Effector memory CD8-positive, alpha-beta T cell (primary cell): ENCODE results near the gene GRIK3.

Experiments used
- ATAC-seq: fragments of 150-1000 bp; cut with Tn5 transposase; replicated peaks from 2 replicates; pipeline ENCODE4 v1.10.0; 2021; ENCODE audit warnings: mild to moderate bottlenecking, moderate library complexity
- DNase-seq, 3 experiments: peaks; one replicate each; pipeline ENCODE4 v3.0.0; 2021
- H3K27ac Mint-ChIP-seq, 2 donors: one replicate each; pipeline ENCODE4 v1.8.0; 2022; ENCODE audit warnings: mild to moderate bottlenecking in 2 of 2, mixed read lengths in 2 of 2, moderate library complexity in 2 of 2
- H3K27me3 Mint-ChIP-seq, 2 donors: one replicate each; pipeline ENCODE4 v1.8.0; 2022; ENCODE audit warnings: mixed read lengths in 2 of 2
- H3K36me3 Mint-ChIP-seq: one replicate; pipeline ENCODE4 v1.8.0; 2022; ENCODE audit warnings: mild to moderate bottlenecking, moderate library complexity, mixed read lengths; ENCODE audit not compliant: insufficient read depth
- H3K4me1 Mint-ChIP-seq, 2 donors: one replicate each; pipeline ENCODE4 v1.8.0; 2022; ENCODE audit warnings: low read depth in 2 of 2, mixed read lengths in 2 of 2
- H3K4me3 Mint-ChIP-seq, 2 donors: one replicate each; pipeline ENCODE4 v1.8.0; 2022; ENCODE audit warnings: mild to moderate bottlenecking in 2 of 2, mixed read lengths in 2 of 2, moderate library complexity in 2 of 2
- H3K9me3 Mint-ChIP-seq, 2 donors: one replicate each; pipeline ENCODE4 v1.8.0; 2022; ENCODE audit warnings: mixed read lengths in 2 of 2

The GRIK3 gene

DNA sequence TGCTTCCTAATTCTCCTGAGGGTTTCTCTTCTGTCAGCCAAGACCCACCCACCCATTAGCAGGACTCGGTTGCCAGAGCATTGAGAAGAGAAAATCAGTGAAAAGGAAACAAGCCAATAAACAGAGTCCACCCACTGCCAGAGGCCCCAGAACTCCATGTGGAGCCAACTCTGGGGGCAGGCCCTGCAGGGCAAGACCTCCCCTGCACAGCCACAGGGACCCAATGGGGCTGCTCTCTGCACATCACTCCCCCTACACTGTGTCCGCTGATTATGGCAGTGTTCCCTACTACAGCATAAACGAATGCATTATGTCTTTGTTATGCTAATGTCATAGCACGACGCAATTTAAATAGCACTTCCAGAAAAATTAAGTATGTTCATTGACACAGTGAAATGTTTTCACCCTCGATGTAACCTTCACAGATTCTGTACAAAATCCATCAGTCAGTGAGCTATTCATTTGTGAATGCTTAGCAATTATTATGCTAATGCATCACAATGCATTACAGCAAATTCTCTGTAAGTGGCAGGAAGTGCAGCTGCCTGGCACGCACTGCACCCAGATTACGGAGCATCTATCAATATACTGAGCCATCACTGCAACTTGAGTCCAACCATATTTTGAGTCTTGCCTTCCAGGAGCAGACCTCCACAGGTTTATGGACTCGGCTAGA, 56.4 kb downstream of the GRIK3 start:
- Mint-ChIP-seq H3K27ac (no peak overlapping the region), H3K27me3 (peaks cover 35 to 63% of the 10 kb centered on the region in 2 donors), H3K4me1 (no peaks in the 10 kb centered on the region), H3K9me3 (peaks cover 0 to 7% of the 10 kb centered on the region in 2 donors), H3K36me3 (no peaks in the 10 kb centered on the region), H3K4me3 (no peak overlapping the region)
- ATAC-seq (no peak), DNase-seq (no peak)

DNA sequence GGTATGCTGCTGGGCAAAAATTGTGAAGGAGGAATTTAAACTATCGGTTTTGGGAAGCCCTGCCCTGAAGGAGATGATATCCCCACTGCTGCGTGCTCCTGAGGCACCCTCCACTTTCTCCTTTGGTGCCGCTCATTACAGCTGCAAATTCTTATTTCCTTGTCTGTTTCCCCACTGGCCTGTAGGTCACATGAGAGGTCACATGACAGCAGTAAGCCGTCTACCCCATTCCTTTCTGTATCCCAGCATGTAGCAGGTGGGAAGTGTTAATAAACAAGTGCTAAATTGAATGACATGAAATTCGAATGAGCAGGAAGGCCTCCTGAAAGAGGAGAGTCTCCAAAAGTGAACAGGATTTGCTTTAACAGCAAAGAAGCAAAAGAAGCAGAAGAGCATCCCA, 58.7 kb downstream of the GRIK3 start:
- H3K27ac Mint-ChIP-seq: no peak overlapping the region
- DNase-seq: no peak
- peaks cover 23 to 58% of the 10 kb centered on the region in 2 donors for H3K27me3 Mint-ChIP-seq

DNA sequence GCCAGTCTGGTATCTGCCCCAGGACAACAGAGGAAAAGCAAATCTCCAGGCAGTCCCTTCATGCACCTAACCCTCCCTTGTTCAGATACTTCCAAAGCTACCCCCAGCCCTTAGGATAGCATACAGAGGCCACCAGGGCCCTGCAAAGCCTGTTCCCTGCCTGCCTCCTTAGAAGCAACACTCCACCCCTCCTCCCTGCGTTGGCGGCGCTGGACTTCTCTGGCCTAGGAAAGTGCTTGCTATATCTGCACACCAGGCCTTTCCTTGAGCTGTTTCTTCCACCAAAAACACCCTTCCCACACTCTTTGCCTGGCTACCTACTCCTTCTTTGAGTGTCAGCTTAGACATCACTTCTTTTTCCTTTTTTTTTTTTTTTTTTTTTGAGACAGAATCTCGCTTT, 61.3 kb downstream of the GRIK3 start:
- Mint-ChIP-seq H3K36me3 (no peaks in the 10 kb centered on the region), H3K9me3 (peaks cover 0 to 7% of the 10 kb centered on the region in 2 donors), H3K4me1 (no peaks in the 10 kb centered on the region), H3K27me3 (peaks cover 21 to 47% of the 10 kb centered on the region in 2 donors), H3K4me3 (no peak overlapping the region), H3K27ac (no peak overlapping the region)
- ATAC-seq: no peak
- no peak for DNase-seq

More for the DNA sequence above, 58.7 kb downstream of the GRIK3 start:
- Mint-ChIP-seq H3K9me3 (peaks cover 0 to 7% of the 10 kb centered on the region in 2 donors), H3K4me3 (no peak overlapping the region), H3K4me1 (no peaks in the 10 kb centered on the region), H3K36me3 (no peaks in the 10 kb centered on the region)
- ATAC-seq: no peak

DNA sequence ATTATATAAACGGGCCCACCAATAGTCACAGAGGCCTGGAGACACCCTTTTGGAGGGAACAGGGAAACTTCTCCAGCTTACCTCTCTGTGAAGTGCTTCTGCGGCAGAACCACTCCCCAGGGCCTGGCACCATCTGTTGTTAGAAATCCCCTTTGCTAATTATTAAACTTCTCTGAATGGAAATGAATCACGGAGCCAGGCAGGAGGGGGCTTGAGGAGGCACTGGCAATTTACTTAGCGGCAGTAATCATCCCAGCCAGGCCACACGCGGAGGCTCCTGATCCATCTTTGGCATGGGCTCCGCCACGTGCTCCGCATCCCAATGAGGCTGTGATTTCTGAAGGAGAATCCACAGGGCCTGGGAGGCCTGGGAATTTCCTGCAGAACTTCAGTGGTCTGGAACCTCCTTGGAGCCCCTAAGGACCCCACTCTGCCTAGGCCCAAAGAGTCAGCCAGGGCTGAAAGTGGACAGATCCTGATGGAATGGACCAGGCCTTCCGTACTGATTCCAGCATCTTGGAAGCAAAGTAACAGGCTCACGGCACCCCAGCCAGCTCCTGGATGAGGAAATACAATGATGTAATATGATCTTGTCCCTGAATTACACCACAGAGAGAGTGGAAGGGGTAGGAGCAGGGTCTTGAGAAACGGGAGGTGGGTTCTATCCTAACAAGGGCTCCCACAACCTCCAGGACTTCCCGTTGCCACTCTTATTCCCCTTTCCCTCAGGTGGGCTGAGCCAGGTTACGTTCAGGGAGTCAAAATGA, 62.3 kb downstream of the GRIK3 start:
- no peak for DNase-seq
- no peaks in the 10 kb centered on the region for H3K4me1 Mint-ChIP-seq
- no peaks in the 10 kb centered on the region for H3K36me3 Mint-ChIP-seq
- peaks cover 20 to 37% of the 10 kb centered on the region in 2 donors for H3K27me3 Mint-ChIP-seq
- no peak for ATAC-seq
- H3K4me3 Mint-ChIP-seq: no peak overlapping the region
- no peak overlapping the region for H3K27ac Mint-ChIP-seq
- peaks cover 0 to 4% of the 10 kb centered on the region in 2 donors for H3K9me3 Mint-ChIP-seq

DNA sequence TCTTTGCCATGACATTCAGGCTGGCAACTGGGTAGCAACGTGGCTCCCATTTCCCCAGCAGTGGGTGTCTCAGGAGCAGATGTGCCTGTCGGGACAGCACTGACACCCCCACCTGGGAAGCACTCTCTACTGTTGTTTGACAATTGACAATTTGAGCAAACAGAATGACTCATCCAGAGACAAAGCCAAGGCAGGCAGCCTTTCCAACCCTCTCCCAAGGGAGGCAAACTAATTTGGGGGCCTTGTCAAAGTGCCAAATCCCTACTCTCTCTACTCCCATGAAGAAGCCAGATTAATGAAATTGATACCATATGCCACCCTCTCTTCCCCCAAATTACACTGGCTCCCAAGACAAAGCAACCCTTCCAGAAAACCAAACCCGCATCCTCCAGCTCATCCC, 65.6 kb downstream of the GRIK3 start:
- Mint-ChIP-seq H3K9me3 (no peaks in the 10 kb centered on the region), H3K4me3 (no peak overlapping the region), H3K27ac (no peak overlapping the region)

DNA sequence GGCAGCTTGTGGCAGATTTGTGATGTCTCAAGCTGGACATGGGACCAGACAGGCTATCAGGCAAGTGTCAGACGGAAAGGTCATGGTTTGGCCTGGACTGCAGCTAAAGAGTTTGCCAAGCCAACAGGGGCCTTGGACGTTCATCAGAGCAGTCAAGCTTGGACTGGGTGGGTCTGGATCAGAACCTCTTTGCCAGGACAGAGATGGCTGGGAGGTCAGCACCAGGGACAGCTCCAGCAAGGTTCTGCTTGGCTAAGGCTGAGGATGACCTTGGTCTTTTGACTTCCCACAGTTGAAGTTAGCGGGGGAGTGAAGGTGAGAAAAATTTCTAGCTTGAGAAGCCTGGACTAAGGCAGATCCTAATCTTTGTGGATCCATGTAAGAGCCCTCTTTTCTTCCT, 68.1 kb downstream of the GRIK3 start:
- no peak overlapping the region for H3K4me3 Mint-ChIP-seq
- no peaks in the 10 kb centered on the region for H3K36me3 Mint-ChIP-seq
- H3K27me3 Mint-ChIP-seq: peaks cover 40 to 45% of the 10 kb centered on the region in 2 donors
- H3K27ac Mint-ChIP-seq: no peak overlapping the region
- no peaks in the 10 kb centered on the region for H3K4me1 Mint-ChIP-seq
- ATAC-seq (no peak), DNase-seq (no peak)
- H3K9me3 Mint-ChIP-seq: no peaks in the 10 kb centered on the region

More for the DNA sequence above, 65.6 kb downstream of the GRIK3 start:
- H3K36me3 Mint-ChIP-seq: no peaks in the 10 kb centered on the region
- peaks cover 16 to 29% of the 10 kb centered on the region in 2 donors for H3K27me3 Mint-ChIP-seq
- H3K4me1 Mint-ChIP-seq: no peaks in the 10 kb centered on the region
- DNase-seq (no peak), ATAC-seq (no peak)

DNA sequence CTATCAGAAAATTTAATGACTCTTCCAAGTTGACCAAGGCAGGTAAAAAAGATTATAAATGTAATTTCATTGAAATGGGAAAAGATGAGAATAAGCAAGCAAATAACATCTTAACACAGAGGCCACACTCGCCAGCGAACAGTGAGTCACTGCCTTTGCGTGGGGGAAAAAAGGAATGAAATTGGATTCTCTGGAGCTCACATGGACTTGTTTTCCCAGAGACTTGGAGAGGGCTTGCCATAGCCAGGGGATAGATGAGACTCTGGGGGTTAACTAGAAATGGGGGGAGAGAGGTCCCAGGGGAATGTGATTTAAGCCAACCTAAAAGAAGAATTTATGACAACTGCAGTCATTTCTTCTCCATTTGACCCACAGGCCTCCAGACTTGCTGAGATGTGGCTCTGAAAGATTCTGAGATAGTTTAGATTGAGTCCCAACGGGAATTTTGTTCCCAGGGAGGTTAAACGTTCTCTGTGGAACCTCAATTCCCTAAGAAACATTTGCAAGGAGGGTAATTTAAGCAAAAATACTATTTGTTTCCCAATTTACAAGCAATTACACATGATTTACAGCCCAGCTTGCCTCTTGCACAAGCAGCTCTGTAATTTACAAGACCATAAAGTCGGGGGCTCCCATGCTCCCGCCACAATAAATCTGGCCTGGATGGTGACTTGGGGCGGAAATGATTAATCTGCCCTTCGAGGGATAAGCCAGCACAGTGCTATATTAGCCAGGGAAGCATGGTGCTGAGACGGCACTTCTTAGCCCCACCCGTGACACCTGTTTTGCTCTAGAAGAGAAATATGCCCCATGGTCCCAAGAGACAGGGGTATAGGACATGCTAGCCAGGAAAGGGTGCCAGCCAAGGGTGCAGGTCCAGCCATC, 68.8 kb downstream of the GRIK3 start:
- ATAC-seq (no peak), DNase-seq (no peak)
- Mint-ChIP-seq H3K9me3 (no peaks in the 10 kb centered on the region), H3K27me3 (peaks cover 43 to 46% of the 10 kb centered on the region in 2 donors), H3K27ac (no peak overlapping the region), H3K4me1 (no peaks in the 10 kb centered on the region), H3K4me3 (no peak overlapping the region), H3K36me3 (no peaks in the 10 kb centered on the region)

DNA sequence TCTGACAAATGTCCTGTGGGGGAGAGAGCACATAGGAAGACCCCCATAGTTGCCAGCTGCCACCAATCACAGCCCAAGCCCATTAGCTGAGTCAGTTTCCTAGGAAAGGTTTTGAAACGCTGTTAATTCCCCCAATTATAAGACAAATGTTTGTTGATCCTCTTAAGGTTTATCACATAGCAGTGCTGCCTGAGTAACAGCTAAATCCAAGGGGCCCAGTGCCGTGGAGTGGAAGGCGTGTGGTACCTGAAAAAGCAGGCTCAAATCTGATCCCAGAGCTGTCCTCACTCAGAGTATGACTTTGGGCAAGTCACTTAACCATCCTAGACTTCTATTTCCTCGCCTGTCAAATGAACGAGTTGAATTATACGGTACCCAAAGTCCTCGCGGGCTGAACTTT, 69.5 kb downstream of the GRIK3 start:
- Mint-ChIP-seq H3K9me3 (no peaks in the 10 kb centered on the region), H3K27me3 (peaks cover 47 to 53% of the 10 kb centered on the region in 2 donors), H3K27ac (no peak overlapping the region), H3K36me3 (no peaks in the 10 kb centered on the region), H3K4me1 (no peaks in the 10 kb centered on the region), H3K4me3 (no peak overlapping the region)
- DNase-seq: no peak
- ATAC-seq: no peak

DNA sequence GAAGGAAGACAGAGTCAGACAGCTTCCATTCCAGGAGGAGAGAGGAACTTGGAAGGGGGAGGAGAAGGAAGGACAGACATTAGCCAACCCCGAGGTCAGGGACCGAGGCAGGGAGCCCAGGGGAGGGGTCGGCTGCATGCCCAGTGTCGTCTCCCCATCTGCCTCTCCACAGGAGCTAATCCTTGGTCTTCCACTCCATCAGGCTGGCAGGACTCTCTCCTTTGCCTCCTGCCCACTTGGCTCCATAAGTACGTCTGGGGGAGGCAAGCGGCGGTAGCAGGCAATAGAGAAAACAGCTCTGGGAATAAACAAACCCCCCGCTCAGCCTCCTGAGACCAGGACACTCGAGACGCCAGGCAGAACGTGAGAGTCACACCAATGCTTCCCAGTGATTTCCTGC, 71.3 kb downstream of the GRIK3 start:
- Mint-ChIP-seq H3K27ac (no peak overlapping the region), H3K4me3 (no peak overlapping the region), H3K4me1 (no peaks in the 10 kb centered on the region), H3K9me3 (no peaks in the 10 kb centered on the region), H3K27me3 (peaks cover 40 to 41% of the 10 kb centered on the region in 2 donors), H3K36me3 (no peaks in the 10 kb centered on the region)
- ATAC-seq: no peak
- DNase-seq: no peak

DNA sequence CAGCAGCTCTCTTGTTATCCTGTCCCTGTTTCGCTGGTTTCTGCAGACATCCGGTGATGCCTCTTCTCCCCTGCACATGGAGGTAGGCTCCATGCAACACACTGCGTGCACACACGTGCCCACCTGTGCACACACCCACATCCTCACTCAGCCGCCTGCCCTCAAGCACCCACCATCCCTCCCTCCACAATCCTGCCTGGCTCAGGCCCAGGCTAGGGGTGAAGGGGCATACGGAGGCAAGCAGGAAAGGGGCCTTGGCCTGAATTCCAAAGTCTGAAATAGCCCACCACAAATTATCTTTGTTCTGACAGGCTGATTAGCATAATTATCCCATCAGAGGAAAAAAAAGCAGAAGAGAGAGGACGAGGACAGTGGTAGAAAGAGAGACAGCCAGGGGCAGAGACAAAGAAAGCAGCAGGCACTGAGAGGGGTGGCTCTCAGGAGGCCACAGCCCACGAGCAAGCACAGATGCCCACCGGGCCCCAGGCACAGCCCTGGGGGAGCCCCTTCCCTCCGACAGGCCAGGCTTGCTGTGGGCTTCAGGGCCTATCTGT, 73.2 kb downstream of the GRIK3 start:
- DNase-seq: no peak
- H3K4me3 Mint-ChIP-seq: no peak overlapping the region
- no peaks in the 10 kb centered on the region for H3K36me3 Mint-ChIP-seq
- H3K27me3 Mint-ChIP-seq: peaks cover 40 to 41% of the 10 kb centered on the region in 2 donors
- H3K9me3 Mint-ChIP-seq: no peaks in the 10 kb centered on the region
- H3K27ac Mint-ChIP-seq: no peak overlapping the region
- ATAC-seq: no peak
- no peaks in the 10 kb centered on the region for H3K4me1 Mint-ChIP-seq

DNA sequence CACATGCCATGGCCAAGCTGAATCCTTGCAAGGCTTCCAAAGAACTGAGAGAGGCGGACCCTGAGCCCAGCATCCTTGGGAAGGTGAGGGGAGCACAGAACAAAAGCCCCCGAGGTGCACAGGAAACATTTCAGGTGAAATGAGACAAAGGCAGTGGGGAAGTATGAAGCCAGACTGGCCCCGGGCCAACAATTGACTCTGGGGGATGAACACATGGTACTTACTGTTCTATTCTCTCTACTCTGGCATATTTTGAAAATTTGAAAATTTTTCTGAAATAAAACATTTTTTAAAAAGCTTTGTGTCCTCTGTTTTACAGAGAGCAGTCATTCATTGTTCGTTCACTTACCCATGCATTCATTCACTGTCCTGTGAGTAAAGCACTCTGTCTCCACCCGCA, 77.7 kb downstream of the GRIK3 start:
- H3K36me3 Mint-ChIP-seq: peaks cover 3% of the 10 kb centered on the region
- ATAC-seq: no peak
- no peak for DNase-seq
- H3K9me3 Mint-ChIP-seq: no peaks in the 10 kb centered on the region
- no peak overlapping the region for H3K27ac Mint-ChIP-seq
- H3K27me3 Mint-ChIP-seq: peaks cover 29 to 51% of the 10 kb centered on the region in 2 donors
- no peak overlapping the region for H3K4me3 Mint-ChIP-seq
- no peaks in the 10 kb centered on the region for H3K4me1 Mint-ChIP-seq

DNA sequence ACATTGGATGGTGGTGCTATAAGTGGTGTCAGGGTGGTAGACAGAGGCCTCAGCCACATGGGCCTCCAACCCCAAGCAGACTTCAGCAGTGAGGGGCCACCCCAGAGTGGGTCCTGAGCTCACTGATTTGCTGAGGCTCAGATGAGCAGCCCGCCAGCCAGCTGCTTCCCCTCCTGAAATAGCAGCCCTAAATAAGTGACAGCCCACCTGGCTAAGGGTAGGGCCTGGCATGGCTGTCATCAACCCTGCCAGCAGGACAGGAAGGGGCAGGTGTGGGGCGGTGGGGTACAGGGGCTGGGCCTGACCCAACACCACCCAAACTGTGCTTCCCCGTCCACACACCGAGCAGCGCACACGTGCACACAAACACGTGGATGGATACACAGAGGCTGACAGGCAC, 79.3 kb downstream of the GRIK3 start:
- DNase-seq: no peak
- no peaks in the 10 kb centered on the region for H3K4me1 Mint-ChIP-seq
- peaks cover 3% of the 10 kb centered on the region for H3K36me3 Mint-ChIP-seq
- ATAC-seq: no peak
- peaks cover 22 to 46% of the 10 kb centered on the region in 2 donors for H3K27me3 Mint-ChIP-seq
- no peaks in the 10 kb centered on the region for H3K9me3 Mint-ChIP-seq
- no peak overlapping the region for H3K27ac Mint-ChIP-seq
- no peak overlapping the region for H3K4me3 Mint-ChIP-seq

DNA sequence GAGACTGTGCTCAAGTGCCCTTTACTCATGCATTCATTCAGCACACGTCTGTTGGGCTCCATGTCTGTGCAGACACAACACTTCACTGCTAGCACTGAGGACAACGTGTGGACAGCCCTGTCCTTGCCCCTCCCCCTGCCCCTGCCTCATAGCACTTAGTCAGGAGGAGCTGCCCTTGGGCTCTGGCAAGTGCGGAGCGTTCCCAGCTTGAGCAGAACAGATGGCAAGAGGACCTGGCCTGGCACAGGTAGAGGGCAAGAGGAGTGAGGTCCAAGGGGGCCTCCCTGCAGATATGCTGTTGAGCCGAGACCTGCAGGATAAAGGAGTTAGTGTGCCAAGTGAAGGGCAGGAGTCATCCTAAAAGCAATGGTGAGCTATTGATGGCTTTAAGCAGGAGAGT, 81.3 kb downstream of the GRIK3 start:
- Mint-ChIP-seq H3K4me3 (no peak overlapping the region), H3K36me3 (peaks cover 3% of the 10 kb centered on the region), H3K27me3 (peaks cover 22 to 56% of the 10 kb centered on the region in 2 donors), H3K4me1 (no peaks in the 10 kb centered on the region), H3K9me3 (no peaks in the 10 kb centered on the region), H3K27ac (no peak overlapping the region)
- DNase-seq: no peak
- no peak for ATAC-seq
